Measurements from ENCODE around the gene NFKB1. TPM values are rescaled to one million over a fixed set of nuclear protein-coding genes. Genes with fewer than 3 reads are reported as not detected.

Gene NFKB1, protein sequence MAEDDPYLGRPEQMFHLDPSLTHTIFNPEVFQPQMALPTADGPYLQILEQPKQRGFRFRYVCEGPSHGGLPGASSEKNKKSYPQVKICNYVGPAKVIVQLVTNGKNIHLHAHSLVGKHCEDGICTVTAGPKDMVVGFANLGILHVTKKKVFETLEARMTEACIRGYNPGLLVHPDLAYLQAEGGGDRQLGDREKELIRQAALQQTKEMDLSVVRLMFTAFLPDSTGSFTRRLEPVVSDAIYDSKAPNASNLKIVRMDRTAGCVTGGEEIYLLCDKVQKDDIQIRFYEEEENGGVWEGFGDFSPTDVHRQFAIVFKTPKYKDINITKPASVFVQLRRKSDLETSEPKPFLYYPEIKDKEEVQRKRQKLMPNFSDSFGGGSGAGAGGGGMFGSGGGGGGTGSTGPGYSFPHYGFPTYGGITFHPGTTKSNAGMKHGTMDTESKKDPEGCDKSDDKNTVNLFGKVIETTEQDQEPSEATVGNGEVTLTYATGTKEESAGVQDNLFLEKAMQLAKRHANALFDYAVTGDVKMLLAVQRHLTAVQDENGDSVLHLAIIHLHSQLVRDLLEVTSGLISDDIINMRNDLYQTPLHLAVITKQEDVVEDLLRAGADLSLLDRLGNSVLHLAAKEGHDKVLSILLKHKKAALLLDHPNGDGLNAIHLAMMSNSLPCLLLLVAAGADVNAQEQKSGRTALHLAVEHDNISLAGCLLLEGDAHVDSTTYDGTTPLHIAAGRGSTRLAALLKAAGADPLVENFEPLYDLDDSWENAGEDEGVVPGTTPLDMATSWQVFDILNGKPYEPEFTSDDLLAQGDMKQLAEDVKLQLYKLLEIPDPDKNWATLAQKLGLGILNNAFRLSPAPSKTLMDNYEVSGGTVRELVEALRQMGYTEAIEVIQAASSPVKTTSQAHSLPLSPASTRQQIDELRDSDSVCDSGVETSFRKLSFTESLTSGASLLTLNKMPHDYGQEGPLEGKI
- 146 and 148 TPM in 2 replicates for total RNA-seq

DNA sequence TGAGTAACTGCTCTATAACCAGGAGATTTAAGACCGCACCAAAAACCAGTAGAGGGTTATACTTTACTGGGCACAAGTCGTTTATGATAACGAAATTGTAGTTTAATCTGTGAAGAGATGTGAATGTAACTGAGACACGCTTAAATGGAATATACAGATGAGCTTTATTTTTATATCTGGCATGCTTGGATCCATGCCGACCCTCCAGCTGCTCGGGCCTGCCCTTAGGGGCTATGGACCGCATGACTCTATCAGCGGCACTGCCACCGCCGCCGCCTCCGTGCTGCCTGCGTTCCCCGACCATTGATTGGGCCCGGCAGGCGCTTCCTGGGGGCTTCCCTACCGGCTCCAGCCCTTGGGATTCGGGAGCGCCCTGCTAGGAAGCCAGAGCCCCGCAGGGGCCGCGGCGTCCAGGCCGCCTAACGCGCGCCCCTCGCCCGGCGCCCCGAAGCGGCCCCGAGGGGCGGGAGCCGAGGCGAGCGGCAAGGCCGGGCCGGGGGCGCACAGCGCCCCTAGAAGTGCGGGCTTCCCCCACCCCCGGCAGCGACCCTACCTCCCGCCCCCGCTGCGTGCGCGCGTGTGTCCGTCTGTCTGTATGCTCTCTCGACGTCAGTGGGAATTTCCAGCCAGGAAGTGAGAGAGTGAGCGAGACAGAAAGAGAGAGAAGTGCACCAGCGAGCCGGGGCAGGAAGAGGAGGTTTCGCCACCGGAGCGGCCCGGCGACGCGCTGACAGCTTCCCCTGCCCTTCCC is at the start of gene NFKB1:
TSS of gene NFKB1 (plus strand) at position 664 of the 751 bp plus-strand sequence. CDS start 24,160 bp downstream, outside the sequence.
- H3K36me3 Mint-ChIP-seq (ENCODE audit: low read depth), result peaks cover 24% of the 10 kb centered on the region
- peak within 1 kb of the TSS; percentile 95 for H3K27ac Mint-ChIP-seq
- no peaks in the 10 kb centered on the region for H3K27me3 Mint-ChIP-seq
- H3K9me3 Mint-ChIP-seq, result peaks cover 8% of the 10 kb centered on the region
- intact Hi-C loops (cut with micrococcal nuclease), result loop anchor here (1.0 to 5.0 kb wide), 6 partner anchors 52 to 1152 kb away; partner anchors contain the start of gene SLC39A8
- H3K4me1 Mint-ChIP-seq, result peaks cover 22% of the 10 kb centered on the region
- H3K4me3 Mint-ChIP-seq, result peak within 1 kb of the TSS; percentile 95
- DNase-seq, result peak; percentile 95

DNA sequence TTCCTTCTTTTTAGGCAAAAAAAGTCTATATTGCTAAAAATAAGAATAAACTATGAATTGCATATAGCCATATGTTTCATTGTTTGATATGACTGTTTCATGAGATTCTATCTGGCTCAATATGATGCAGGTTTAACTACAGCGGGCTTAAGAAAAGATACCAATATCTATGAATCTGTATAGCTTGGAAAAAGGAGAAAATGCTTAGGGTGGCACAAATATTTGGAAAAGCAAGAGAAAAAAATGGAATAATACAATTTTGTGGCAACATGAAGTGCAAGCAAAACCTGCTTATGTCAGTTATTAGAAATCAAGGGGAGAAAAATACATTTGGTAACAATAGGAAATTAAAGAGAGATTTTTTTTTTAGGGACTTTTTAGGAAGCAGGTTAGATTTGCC is 48.3 kb upstream of the NFKB1 start:
- intact Hi-C loops (cut with micrococcal nuclease), result no loop called here
- no peak for DNase-seq
- no peaks in the 10 kb centered on the region for H3K9me3 Mint-ChIP-seq
- H3K4me3 Mint-ChIP-seq, result no peak overlapping the region
- no peaks in the 10 kb centered on the region for H3K36me3 Mint-ChIP-seq (ENCODE audit: low read depth)
- H3K27me3 Mint-ChIP-seq, result no peaks in the 10 kb centered on the region
- no peak overlapping the region for H3K27ac Mint-ChIP-seq
- H3K4me1 Mint-ChIP-seq, result peaks cover 31% of the 10 kb centered on the region

DNA sequence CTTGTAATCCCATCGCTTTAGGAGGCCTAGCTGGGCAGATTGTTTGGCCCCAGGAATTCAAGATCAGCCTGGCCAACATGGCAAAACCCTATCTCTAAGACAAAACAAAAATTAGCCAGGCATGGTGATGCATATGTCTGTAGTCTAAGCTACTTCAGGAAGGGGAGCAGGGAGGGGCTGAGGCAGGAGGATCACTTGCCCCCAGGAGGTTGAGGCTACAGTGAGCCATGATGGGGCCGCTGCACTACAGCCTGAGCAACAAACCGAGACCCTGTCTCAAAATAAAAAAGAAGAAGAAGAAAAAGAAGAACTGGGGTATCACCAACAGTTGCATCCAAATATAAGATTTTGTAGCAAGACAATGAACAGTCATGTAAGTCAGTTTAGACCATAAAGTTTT is 47.3 kb upstream of the NFKB1 start:
- Mint-ChIP-seq H3K27ac (no peak overlapping the region), H3K36me3 (ENCODE audit: low read depth) (no peaks in the 10 kb centered on the region), H3K4me1 (peaks cover 25% of the 10 kb centered on the region), H3K27me3 (no peaks in the 10 kb centered on the region), H3K4me3 (no peak overlapping the region), H3K9me3 (peaks cover 9% of the 10 kb centered on the region)
- intact Hi-C loops (cut with micrococcal nuclease), result no loop called here
- no peak for DNase-seq

DNA sequence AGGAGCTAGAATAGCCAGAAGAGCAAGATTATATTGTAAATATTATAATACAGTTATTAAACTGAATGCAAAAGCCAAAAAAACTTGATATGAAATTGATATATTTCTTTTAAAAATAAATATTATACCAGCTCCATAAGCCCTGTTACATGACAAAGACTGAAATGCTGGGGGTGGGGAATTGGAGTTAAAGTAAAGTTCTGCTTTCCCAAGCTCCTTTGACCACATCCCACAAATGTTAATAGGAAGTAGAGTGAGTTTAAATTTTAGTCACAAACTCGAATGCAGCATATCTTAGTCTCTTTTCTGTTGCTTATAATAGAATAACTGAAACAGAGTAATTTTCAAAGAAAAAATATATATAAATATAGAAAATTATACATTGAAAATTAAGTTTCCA is 46.9 kb upstream of the NFKB1 start:
- H3K4me1 Mint-ChIP-seq, result peaks cover 25% of the 10 kb centered on the region
- H3K4me3 Mint-ChIP-seq, result no peak overlapping the region
- H3K36me3 Mint-ChIP-seq (ENCODE audit: low read depth), result no peaks in the 10 kb centered on the region
- H3K9me3 Mint-ChIP-seq, result peaks cover 9% of the 10 kb centered on the region
- intact Hi-C loops (cut with micrococcal nuclease), result no loop called here
- DNase-seq, result no peak
- no peaks in the 10 kb centered on the region for H3K27me3 Mint-ChIP-seq
- H3K27ac Mint-ChIP-seq, result no peak overlapping the region

DNA sequence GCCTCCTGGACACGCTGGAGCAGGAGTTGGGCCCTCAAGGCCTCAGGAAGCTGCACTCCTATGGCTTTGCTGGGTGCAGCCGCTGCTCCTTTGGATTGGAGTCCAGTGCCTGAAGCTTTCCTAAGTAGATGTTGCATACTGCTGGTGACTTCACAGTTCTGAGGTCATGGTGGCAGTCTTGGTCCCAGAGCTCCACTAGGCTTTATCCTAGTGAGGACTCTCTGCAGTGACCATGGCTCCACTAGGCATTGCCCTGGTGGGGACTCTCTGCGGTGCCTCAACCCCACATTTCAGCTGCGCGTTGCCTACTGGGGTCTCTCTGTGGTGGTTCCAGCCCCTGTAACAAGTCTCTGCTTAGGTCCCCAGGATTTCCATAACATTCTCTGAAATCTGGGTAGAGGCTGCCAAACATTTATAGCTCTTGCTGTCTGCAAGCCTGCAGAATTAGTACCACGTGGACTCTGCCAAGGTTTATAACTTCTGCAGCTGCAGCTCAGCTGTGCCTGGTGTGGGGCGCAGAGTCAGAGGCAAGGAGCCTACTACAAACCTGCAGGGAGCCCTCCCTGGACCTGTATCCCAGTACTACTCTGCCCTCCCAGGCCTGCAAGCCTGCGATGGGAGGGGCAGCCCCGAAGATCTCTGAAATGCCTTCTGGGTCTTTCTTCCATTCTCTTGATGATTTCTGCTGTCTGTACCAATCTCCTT is 46.0 kb upstream of the NFKB1 start:
- Mint-ChIP-seq H3K27me3 (peaks cover 2% of the 10 kb centered on the region), H3K36me3 (ENCODE audit: low read depth) (peaks cover 4% of the 10 kb centered on the region), H3K27ac (no peak overlapping the region), H3K4me1 (peaks cover 19% of the 10 kb centered on the region), H3K9me3 (peaks cover 14% of the 10 kb centered on the region), H3K4me3 (no peak overlapping the region)
- DNase-seq, result no peak
- intact Hi-C loops (cut with micrococcal nuclease), result no loop called here

DNA sequence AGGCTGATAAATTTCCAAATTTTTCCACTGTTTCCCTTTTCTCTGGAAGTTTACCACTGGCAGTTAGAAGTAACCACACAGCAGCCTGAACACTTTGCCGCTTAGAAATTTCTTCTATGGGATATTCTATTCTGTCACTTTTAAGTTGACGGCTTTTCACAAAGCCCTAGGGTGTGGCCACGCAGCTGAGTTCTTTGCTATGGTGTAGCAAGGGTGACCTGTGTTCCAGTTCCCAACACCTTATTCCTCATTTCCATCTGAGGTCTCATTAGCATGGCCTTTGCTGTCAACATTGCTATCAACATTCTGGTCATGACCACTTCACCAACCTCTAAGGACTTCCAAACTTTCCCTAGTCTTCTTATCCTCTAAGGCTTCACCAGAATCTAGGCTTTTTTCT is 45.4 kb upstream of the NFKB1 start:
- intact Hi-C loops (cut with micrococcal nuclease), result no loop called here
- H3K27ac Mint-ChIP-seq, result no peak overlapping the region
- H3K4me3 Mint-ChIP-seq, result no peak overlapping the region
- DNase-seq, result no peak
- peaks cover 16% of the 10 kb centered on the region for H3K9me3 Mint-ChIP-seq
- peaks cover 15% of the 10 kb centered on the region for H3K4me1 Mint-ChIP-seq
- H3K36me3 Mint-ChIP-seq (ENCODE audit: low read depth), result peaks cover 4% of the 10 kb centered on the region
- H3K27me3 Mint-ChIP-seq, result peaks cover 3% of the 10 kb centered on the region

DNA sequence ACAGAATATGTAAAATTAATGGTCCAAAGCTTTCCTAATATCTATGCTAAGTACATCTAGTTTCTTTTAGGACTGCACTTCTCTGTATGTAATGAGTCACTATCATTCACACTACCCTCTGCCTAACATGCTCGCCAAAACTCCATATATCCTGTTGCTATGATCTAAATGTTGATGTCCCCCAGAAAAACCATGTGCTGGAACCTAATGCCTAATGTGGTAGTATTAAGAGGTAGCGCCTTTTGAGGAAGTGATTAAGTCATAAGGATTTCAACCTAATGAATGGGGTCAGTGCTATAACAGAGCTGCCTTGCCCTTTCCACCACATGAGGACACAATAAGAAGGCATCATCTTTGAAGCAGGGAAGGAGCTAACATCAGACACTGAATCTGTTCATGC is 34.9 kb upstream of the NFKB1 start:
- no peaks in the 10 kb centered on the region for H3K27me3 Mint-ChIP-seq
- H3K36me3 Mint-ChIP-seq (ENCODE audit: low read depth), result no peaks in the 10 kb centered on the region
- H3K4me3 Mint-ChIP-seq, result no peak overlapping the region
- intact Hi-C loops (cut with micrococcal nuclease), result no loop called here
- no peak for DNase-seq
- H3K9me3 Mint-ChIP-seq, result peaks cover 5% of the 10 kb centered on the region
- H3K4me1 Mint-ChIP-seq, result peaks cover 28% of the 10 kb centered on the region
- no peak overlapping the region for H3K27ac Mint-ChIP-seq

DNA sequence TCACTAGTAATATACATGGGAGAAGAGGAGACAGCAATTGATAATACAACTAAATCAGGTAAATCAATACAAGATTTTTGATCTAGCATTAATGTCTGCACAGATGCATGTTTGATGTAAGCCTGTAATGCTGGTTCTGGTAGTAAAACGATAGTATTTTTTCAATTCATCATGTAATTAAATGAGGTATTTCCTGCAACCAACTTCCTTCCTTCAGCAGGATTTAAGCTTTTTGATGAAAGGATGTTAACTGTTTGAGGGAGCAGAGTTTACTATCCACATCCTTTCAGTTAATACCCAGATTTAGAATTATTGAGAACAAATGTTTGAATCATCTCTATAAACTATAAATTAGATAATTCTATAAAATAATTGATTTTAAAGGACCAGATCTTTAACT is 31.4 kb upstream of the NFKB1 start:
- H3K27me3 Mint-ChIP-seq, result no peaks in the 10 kb centered on the region
- no peak overlapping the region for H3K27ac Mint-ChIP-seq
- intact Hi-C loops (cut with micrococcal nuclease), result no loop called here
- H3K4me1 Mint-ChIP-seq, result peaks cover 26% of the 10 kb centered on the region
- H3K9me3 Mint-ChIP-seq, result no peaks in the 10 kb centered on the region
- no peak overlapping the region for H3K4me3 Mint-ChIP-seq
- H3K36me3 Mint-ChIP-seq (ENCODE audit: low read depth), result no peaks in the 10 kb centered on the region
- DNase-seq, result no peak

DNA sequence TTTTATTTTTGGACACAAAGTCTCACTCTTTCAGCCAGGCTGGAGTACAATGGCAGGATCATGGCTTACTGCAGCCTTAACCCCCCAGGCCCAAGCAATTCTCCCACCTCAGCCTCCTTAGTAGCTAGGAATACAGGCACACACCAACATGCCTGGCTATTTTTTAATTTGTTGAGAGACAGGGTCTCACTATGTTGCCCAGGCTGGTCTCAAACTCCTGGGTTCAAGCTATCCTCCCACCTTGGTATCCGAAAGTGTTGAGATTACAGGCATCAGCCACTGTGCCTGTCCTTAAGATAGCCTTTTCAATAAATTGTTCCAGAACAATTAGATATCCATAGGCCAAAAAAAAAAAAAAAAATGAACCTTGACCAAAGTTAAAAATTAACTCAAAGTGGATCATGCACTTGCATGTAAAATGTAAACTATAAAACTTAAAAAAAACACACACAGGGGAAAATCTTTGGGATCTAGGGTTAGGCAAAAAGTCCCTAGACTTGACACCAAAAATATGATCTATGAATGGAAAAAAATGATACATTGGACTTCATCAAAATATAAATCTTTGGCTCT is 28.6 kb upstream of the NFKB1 start:
- no peak for DNase-seq
- Mint-ChIP-seq H3K4me3 (no peak overlapping the region), H3K36me3 (ENCODE audit: low read depth) (peaks cover 1% of the 10 kb centered on the region), H3K9me3 (peaks cover 12% of the 10 kb centered on the region), H3K27ac (no peak overlapping the region), H3K4me1 (peaks cover 13% of the 10 kb centered on the region), H3K27me3 (no peaks in the 10 kb centered on the region)
- intact Hi-C loops (cut with micrococcal nuclease), result no loop called here

DNA sequence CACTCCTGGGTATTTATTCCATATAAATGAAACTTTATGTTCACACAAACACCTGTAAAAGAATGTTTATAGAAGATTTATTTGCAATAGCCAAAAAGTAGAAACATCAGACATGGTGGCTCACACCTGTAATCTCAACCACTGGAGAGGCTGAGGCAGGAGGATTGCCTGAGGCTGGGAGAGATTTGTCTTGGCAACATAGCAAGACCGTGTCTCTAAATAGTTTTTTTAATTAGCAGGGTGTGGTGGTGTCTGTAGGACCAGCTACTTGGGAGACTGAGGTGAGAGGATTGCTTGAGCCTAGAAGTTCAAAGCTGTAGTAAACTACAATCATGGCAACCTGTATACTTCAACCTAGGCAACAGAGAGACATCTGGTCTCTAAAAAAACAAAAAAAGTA is 27.7 kb upstream of the NFKB1 start:
- peaks cover 12% of the 10 kb centered on the region for H3K9me3 Mint-ChIP-seq

DNA sequence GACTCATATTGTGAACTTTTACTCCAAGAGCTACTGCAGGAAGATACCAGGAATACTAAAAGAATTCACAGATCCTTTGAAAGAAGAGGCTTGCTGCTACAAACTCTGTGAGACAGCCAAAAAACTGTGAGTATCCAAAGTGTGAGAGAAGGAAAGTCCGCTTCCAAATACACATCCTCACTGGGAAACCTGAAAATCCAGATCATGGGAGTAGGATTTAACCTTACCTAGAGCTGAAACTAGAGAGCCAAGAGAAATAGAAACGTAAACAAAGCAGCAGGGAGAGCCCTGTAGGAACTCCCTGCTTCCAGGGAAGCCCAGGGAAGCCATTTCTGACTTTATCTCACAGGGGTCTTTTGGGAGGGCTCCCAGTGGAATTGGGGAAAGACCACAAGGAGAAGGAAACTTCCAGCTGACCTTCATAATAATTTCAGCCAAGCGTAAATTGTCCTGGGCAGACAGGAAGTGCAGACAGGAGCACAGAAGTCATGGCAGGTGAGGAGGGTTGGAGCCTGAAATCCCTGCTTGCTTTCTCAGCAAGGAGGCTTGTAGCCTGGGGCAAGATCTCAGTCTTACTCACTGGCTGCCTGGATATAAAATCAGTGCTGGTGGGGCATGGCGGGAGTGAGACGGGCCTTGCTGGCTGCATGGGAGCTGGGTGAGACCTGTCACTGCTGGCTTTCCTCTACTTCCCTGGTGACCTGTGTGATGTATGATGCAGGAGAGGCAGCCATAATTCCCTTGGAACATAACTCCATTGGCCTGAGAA is 26.2 kb upstream of the NFKB1 start:
- H3K27me3 Mint-ChIP-seq, result no peaks in the 10 kb centered on the region
- H3K27ac Mint-ChIP-seq, result no peak overlapping the region
- H3K4me3 Mint-ChIP-seq, result no peak overlapping the region
- H3K4me1 Mint-ChIP-seq, result peaks cover 7% of the 10 kb centered on the region
- intact Hi-C loops (cut with micrococcal nuclease), result no loop called here
- peaks cover 24% of the 10 kb centered on the region for H3K9me3 Mint-ChIP-seq
- peaks cover 4% of the 10 kb centered on the region for H3K36me3 Mint-ChIP-seq (ENCODE audit: low read depth)
- DNase-seq, result no peak

More for the DNA sequence above, 27.7 kb upstream of the NFKB1 start:
- peaks cover 13% of the 10 kb centered on the region for H3K4me1 Mint-ChIP-seq
- H3K27ac Mint-ChIP-seq, result no peak overlapping the region
- peaks cover 1% of the 10 kb centered on the region for H3K36me3 Mint-ChIP-seq (ENCODE audit: low read depth)
- no peak for DNase-seq
- intact Hi-C loops (cut with micrococcal nuclease), result no loop called here
- H3K27me3 Mint-ChIP-seq, result no peaks in the 10 kb centered on the region
- H3K4me3 Mint-ChIP-seq, result no peak overlapping the region

DNA sequence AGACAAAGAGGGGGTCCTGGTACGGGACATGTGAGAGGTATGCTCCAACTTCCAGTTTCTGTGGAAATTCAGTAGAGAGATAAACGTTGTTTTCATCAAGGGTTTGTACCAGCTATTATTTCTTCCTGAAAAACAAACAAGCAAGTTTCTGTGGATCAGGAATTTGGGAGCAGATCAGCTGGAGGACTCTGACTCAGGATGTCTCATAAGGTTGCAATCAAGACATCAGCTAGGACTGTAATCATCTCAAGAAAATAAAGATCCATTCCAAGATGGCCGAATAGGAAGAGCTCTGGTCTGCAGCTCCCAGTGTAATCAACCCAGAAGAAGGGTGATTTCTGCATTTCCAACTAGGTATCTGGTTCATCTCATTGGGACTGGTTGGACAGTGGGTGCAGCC is 23.5 kb upstream of the NFKB1 start:
- no peaks in the 10 kb centered on the region for H3K27me3 Mint-ChIP-seq
- H3K4me3 Mint-ChIP-seq, result no peak overlapping the region
- H3K9me3 Mint-ChIP-seq, result peaks cover 34% of the 10 kb centered on the region
- H3K27ac Mint-ChIP-seq, result no peak overlapping the region
- H3K36me3 Mint-ChIP-seq (ENCODE audit: low read depth), result peaks cover 4% of the 10 kb centered on the region
- DNase-seq, result no peak
- H3K4me1 Mint-ChIP-seq, result no peaks in the 10 kb centered on the region
- intact Hi-C loops (cut with micrococcal nuclease), result no loop called here

Measured in activated CD4-positive, alpha-beta T cell treated with anti-CD3 and anti-CD28 coated beads, Interleukin-2, amount 10 ng/mL, durations not matched to agents 24 days and 14 days (primary cell).